Left kidney (tissue), 2 donors: ENCODE measurements around the gene PRSS33. TPM values are rescaled to one million over a fixed set of nuclear protein-coding genes. Genes with fewer than 3 reads are reported as not detected.

Experiments used
- DNase-seq: peaks from one replicate; pipeline ENCODE4 v3.0.0-alpha.2; 2013
- polyA plus RNA-seq: library from polyadenylated mRNA; unstranded; fragments of 120-200 nt; gene quantifications from one replicate; pipeline ENCODE4 v1.2.1, GENCODE V29; 2013; ENCODE audit not compliant: insufficient read length

Gene PRSS33
- polyA plus RNA-seq, 1 donor: 0.20 TPM

GRCh38 chr16:2763173-2763572 lies 24.2 kb downstream of the PRSS33 start:
- DNase-seq: no peak

- DNase-seq: no peak
These were observed 24.6 kb downstream of the PRSS33 start for GRCh38 chr16:2762711-2763110.

GRCh38 chr16:2761886-2762583 lies 25.3 kb downstream of the PRSS33 start:
- DNase-seq: no peak

DNA sequence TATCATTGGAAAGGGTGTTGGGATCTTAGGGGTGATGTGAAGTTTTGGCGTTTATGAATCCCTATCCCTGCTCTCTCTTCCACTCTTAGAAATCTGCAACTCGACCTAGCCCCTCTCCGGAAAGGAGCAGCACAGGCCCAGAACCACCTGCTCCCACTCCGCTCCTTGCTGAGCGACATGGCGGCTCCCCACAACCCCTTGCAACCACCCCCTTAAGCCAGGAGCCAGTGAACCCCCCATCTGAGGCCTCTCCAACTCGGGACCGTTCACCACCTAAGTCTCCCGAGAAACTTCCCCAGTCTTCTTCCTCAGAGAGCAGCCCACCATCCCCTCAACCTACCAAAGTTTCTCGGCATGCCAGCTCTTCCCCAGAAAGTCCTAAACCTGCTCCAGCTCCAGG lies 25.9 kb downstream of the PRSS33 start:
- DNase-seq: no peak

DNA sequence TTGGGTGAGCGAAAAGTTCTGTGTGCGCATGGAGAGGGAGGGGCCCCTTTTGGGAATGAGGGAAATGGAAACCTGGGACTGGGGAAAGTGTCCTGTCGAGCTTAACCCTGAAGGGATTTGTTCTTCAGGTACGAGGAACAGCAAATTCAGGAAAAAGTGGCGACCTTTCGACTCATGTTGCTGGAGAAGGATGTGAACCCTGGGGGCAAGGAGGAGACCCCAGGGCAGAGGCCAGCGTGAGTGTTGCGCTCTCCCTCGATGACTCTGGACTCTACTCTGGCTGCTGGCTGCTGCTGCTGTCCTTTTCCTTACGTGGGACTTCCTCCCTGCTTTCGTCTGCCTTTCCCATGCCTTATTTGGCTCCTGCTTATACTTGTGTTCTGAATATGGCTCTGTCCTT lies 30.0 kb downstream of the PRSS33 start:
- DNase-seq: no peak

DNA sequence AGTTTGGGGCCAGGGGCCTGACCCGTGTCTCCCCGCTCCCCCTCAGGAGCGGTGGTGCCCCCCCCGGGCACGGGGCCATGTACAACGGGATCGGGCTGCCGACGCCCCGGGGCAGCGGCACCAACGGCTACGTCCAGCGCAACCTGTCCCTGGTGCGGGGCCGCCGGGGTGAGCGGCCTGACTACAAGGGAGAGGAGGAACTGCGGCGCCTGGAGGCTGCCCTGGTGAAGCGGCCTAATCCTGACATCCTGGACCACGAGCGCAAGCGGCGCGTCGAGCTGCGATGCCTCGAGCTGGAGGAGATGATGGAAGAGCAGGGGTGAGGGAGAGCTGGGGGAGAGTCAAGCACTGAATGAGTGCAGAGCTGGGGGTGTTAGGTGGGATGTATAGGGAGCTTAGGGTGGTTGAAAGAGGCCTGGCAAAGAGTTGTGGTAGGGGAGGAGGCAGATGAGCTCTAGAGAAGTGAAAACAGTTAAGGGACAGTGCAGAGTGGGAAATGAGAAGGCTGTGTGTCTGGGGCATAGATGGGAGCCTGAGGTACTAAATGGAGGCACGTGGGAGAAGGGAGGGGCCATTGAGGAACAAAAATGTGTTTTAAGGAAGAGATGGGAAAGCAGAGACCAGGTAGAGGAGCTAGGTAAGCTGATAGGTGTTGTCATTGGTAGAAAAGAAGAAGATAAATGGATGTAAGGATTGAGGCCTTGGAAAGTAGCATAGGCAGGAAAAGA lies 30.9 kb downstream of the PRSS33 start:
- no peak for DNase-seq

- DNase-seq: no peak
These were observed 32.2 kb downstream of the PRSS33 start for GRCh38 chr16:2755158-2755557.

GRCh38 chr16:2753733-2754020 lies 33.7 kb downstream of the PRSS33 start:
- DNase-seq: no peak

- DNase-seq: peak; percentile 78
These were observed 34.3 kb downstream of the PRSS33 start for GRCh38 chr16:2752850-2753732.

- peak; percentile 97 for DNase-seq
These were observed 35.1 kb downstream of the PRSS33 start, which contains the start of gene SRRM2 for GRCh38 chr16:2752035-2752849. TSS of gene SRRM2 (plus strand) at chr16:2752638. CDS start at chr16:2756365, 3,727 bp downstream.

DNA sequence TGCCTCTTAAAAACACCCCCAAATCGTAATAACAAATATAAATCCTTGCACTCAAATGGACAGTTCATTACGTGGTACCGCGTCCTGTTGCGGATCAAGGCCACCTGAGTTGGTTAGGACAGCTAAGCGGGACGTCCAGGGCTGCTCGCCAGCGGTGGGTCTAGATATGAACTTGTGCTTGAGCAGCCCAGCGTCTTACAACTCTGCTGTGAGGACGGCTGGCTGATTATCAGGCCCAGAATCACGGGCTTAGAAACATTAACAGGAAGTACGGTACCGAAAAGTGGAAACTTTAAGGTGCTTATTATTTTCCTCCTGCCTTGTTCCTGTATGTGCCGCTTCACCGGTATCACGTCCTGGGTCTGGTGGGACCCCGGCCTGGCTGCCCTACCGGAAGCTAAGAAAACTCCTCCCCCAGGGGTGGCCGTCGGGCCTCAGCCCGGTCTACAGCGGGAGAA lies 35.8 kb downstream of the PRSS33 start:
- no peak for DNase-seq

DNA sequence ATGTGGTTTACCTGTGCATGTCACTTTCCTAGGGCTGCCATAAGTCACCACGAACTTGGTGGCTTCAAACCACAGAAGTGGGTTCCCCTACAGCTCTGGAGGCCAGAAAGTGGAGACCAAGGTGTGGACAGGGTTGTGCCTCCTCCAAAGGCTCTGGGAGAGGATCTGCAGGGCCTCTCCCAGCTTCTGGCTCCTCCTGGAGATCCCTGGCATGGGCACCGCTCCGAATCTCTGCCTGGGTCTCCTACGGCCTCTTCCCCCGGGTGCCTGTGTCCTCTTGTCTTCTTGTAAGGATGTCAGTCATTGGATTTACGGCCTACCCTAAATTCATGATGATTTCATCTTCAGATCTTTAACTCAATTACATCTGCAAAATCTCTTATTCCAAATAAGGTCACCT lies 37.4 kb downstream of the PRSS33 start:
- DNase-seq: no peak

DNA sequence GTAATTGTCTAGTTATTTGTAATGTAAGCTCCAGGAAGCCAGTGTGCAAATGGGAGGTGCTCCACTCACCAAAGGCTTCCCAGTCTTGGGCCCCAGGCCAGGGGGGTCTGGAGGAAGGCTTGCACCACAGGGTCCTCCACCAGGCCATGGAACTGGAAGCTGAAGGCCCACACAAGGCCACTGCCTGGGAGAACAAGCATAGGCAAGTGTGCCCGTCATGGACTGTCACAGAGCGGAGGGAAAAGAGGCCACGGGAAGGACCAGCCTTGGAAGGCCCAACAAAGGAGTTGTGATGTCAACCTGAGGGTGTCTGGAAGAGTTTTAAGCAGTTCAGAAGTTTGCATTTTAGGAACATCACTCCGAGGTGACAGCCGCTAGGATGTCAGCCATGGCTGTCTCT lies 37.9 kb downstream of the PRSS33 start:
- no peak for DNase-seq

GRCh38 chr16:2748757-2749455 lies 38.5 kb downstream of the PRSS33 start:
- DNase-seq: no peak

- DNase-seq: no peak
These were observed 41.4 kb downstream of the PRSS33 start for GRCh38 chr16:2745961-2746360.

GRCh38 chr16:2745116-2745890 lies 42.1 kb downstream of the PRSS33 start:
- DNase-seq: no peak

DNA sequence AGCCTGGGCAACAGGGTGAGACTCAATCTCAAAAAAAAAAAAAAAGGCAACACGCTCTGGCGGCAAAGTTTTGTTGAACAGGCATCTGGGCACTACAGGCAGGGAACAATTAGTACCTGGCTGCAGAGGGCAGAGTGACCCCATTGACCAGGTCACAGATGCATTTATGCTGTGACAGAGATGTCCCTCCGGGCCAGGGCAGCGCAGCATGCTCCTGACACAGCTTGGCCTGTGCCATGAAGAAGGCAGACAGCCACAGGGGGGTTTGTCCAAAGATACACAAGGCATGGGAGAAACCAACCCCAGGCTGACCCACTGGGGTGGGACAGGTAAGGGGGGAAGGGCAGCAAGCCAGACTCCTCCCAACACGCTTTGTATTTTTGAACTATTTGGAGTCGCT lies 42.6 kb downstream of the PRSS33 start:
- DNase-seq: no peak

DNA sequence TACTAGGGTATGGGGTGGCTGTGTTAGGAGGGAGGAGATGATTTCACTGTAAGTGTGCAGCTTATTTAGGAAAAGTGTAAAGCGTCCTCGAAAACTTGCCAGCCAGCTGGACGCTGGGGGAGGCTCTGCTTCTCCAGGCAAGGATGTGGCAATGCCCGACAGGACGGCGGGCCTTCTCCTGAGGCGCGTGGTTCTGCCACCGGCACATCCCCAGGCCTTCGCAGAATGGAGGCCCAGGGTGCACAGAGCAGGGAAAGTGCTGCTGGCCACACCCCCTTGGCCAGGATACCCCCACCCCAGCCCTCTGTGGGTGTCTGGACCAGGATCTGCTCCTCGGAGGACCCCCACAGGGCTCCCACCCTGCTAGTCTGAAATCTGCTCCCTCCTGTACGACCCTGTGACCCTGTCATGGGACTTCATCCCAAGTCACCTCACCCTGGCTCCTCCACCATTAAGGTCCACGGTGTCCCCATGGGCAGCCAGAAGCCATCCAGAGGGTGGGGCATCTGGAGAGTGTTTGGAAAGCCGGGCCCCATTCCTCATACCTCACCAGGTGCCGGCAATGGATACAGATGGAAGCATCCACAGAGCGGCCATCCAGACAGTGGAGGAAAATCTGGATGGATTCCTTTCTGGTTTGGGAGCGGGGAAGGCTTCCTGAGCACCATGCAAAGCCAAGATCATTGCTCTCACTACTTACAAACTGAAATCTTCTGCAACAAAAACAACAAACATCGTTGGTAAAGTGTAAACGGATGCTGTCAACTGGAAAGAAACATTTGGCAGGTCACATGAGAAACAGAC lies 44.2 kb downstream of the PRSS33 start:
- DNase-seq: no peak

GRCh38 chr16:2742323-2743006 lies 44.9 kb downstream of the PRSS33 start:
- no peak for DNase-seq
